Sigmoid colon (tissue), 4 donors: Measurements from ENCODE around the gene SLC27A1.

Experiments used
- EP300 ChIP-seq, 4 donors: sonication (generic); formaldehyde crosslinking; IDR thresholded peaks; one replicate each; pipeline ENCODE4 v1.6.1; 2017; ENCODE audit warnings: antibody characterized with exemption in 4 of 4
- POLR2A ChIP-seq, 2 donors: fragments of 450-650 bp; IDR thresholded peaks; one replicate each; pipeline ENCODE4 v1.6.1; 2016; ENCODE audit warnings: antibody characterized with exemption in 2 of 2, mild to moderate bottlenecking in 2 of 2, moderate library complexity in 2 of 2
- POLR2AphosphoS5 ChIP-seq, 4 donors: sonication (generic); formaldehyde crosslinking; IDR thresholded peaks; one replicate each; pipeline ENCODE4 v1.6.1; 2017; ENCODE audit warnings: antibody characterized with exemption in 4 of 4
- TF ChIP-seq, protein P1 (sequence below), 4 experiments: fragments of 450-650 bp in 3 of 4; fragments of 200-600 bp in 1 of 4; IDR thresholded peaks; one replicate each; pipeline ENCODE4 v1.5.1; 2016 to 2019; ENCODE audit warnings: antibody characterized with exemption in 4 of 4, mild to moderate bottlenecking in 3 of 4, moderate library complexity in 2 of 4

DNA sequence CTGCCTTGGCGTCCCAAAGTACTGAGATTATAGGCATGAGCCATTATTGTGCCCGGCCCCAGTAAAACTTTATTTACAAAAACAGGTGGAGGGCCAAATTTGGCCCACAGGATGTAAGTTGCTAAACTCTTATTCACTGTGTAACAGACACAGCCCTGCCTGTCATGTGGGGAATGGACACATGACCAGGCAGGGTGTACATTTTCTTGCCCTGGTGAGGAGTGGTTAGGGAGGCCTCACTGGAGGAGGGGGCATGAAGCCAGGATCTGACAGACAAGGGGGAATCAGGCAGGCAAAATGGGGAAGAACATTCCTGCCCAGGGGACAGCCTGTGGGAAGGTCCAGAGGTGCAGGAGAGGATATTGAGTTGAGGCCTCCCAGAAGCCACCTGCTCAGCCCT, 33.7 kb downstream of the SLC27A1 start:
- TF ChIP-seq, protein P1, sequence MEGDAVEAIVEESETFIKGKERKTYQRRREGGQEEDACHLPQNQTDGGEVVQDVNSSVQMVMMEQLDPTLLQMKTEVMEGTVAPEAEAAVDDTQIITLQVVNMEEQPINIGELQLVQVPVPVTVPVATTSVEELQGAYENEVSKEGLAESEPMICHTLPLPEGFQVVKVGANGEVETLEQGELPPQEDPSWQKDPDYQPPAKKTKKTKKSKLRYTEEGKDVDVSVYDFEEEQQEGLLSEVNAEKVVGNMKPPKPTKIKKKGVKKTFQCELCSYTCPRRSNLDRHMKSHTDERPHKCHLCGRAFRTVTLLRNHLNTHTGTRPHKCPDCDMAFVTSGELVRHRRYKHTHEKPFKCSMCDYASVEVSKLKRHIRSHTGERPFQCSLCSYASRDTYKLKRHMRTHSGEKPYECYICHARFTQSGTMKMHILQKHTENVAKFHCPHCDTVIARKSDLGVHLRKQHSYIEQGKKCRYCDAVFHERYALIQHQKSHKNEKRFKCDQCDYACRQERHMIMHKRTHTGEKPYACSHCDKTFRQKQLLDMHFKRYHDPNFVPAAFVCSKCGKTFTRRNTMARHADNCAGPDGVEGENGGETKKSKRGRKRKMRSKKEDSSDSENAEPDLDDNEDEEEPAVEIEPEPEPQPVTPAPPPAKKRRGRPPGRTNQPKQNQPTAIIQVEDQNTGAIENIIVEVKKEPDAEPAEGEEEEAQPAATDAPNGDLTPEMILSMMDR (IDR thresholded peaks at IDR 0.05), result no peak
- TF ChIP-seq EP300 (IDR thresholded peaks at IDR 0.05) (no peak), POLR2A (IDR thresholded peaks at IDR 0.05) (no peak), POLR2AphosphoS5 (IDR thresholded peaks at IDR 0.05) (no peak)
